OCI-LY7 (cell line): ENCODE measurements around the gene PODN. TPM values are rescaled to one million over a fixed set of nuclear protein-coding genes. Genes with fewer than 3 reads are reported as not detected.

Experiments
- BruUV-seq: library from RNA; stranded (reverse); fragments of 400-500 nt; replicated peaks from 2 replicates; lab custom pipeline; 2021; lab: Mats Ljungman, UMichigan
- CTCF ChIA-PET: fragments of 300-600 bp; sonication (Branson Sonifier 250); formaldehyde crosslinking; loops from one replicate; lab custom pipeline; 2022; ENCODE audit warnings: antibody characterized with exemption; ENCODE audit not compliant: unreplicated experiment; lab: Charles Lee
- POLR2A ChIA-PET: fragments of 300-600 bp; sonication (Branson Sonifier 250); formaldehyde crosslinking; loops from one replicate; lab custom pipeline; 2022; ENCODE audit warnings: antibody characterized with exemption; lab: Charles Lee
- DNase-seq: peaks from one replicate; pipeline ENCODE4 v3.0.0-alpha.2; 2015; ENCODE audit warnings: low spot score
- H2AFZ ChIP-seq: fragments of 200-600 bp; sonication (generic), shearing (Covaris generic); 2 replicates; pipeline ENCODE4 v1.6.1; 2014; ENCODE audit warnings: mild to moderate bottlenecking, antibody characterized with exemption, low read length, moderate library complexity
- H3K27ac ChIP-seq: fragments of 200-600 bp; sonication (generic); 2 replicates; pipeline ENCODE4 v1.5.1; 2014; ENCODE audit warnings: mixed run types, low read depth, mild to moderate bottlenecking, moderate library complexity, low read length, inconsistent platforms; ENCODE audit not compliant: poor library complexity, severe bottlenecking
- H3K36me3 ChIP-seq: fragments of 200-600 bp; sonication (generic); 2 replicates; pipeline ENCODE4 v1.6.1; 2014; ENCODE audit warnings: mild to moderate bottlenecking, antibody characterized with exemption, low read length, moderate library complexity, mixed read lengths; ENCODE audit not compliant: insufficient read depth
- H3K4me1 ChIP-seq: fragments of 200-600 bp; sonication (generic); 2 replicates; pipeline ENCODE4 v1.5.1; 2014; ENCODE audit warnings: mild to moderate bottlenecking, low read length; ENCODE audit not compliant: insufficient read depth, poor library complexity, severe bottlenecking
- H3K4me2 ChIP-seq: fragments of 200-600 bp; sonication (generic); 2 replicates; pipeline ENCODE4 v1.6.1; 2014; ENCODE audit warnings: mild to moderate bottlenecking, low read length
- H3K4me3 ChIP-seq: fragments of 200-600 bp; sonication (generic); 2 replicates; pipeline ENCODE4 v1.5.1; 2014; ENCODE audit warnings: mild to moderate bottlenecking, low read depth, low read length; ENCODE audit not compliant: poor library complexity, severe bottlenecking
- H3K79me2 ChIP-seq: fragments of 200-600 bp; sonication (generic); 2 replicates; pipeline ENCODE4 v1.6.1; 2016; ENCODE audit warnings: low read depth, mild to moderate bottlenecking, low read length, moderate library complexity, mixed read lengths; ENCODE audit not compliant: insufficient read depth
- H3K9me2 ChIP-seq: fragments of 200-600 bp; sonication (generic); 2 replicates; pipeline ENCODE4 v1.6.1; 2016; ENCODE audit warnings: mild to moderate bottlenecking, low read length, mixed read lengths; ENCODE audit not compliant: insufficient read depth
- H3K9me3 ChIP-seq: fragments of 200-600 bp; sonication (generic); 2 replicates; pipeline ENCODE4 v1.6.1; 2014; ENCODE audit warnings: mild to moderate bottlenecking, mixed run types, low read length, mixed read lengths
- H4K20me1 ChIP-seq: fragments of 200-600 bp; sonication (generic); 2 replicates; pipeline ENCODE4 v1.6.1; 2014; ENCODE audit warnings: mild to moderate bottlenecking, antibody characterized with exemption, low read length, moderate library complexity, mixed read lengths; ENCODE audit not compliant: insufficient read depth
- EZH2phosphoT487 ChIP-seq: fragments of 200-600 bp; sonication (generic); IDR thresholded peaks from 2 replicates; pipeline ENCODE4 v1.6.1; 2018; ENCODE audit warnings: low read depth, borderline replicate concordance, mild to moderate bottlenecking, mixed run types, antibody characterized with exemption, low read length, moderate library complexity, mixed read lengths
- intact Hi-C: fragments of 100-400 bp; cut with micrococcal nuclease; formaldehyde crosslinking; loops from one replicate; pipeline ENCODE4 v1.10.0; 2022; ENCODE audit not compliant: unreplicated experiment
- total RNA-seq, 2 experiments: library from RNA; depleted of rRNA in 1 of 2; stranded (reverse); fragments of >200 nt in 1 of 2; shearing (Covaris generic) in 1 of 2; gene quantifications; 2 replicates each; pipeline ENCODE4 v1.2.3, GENCODE V29; 2014 to 2022
- TF ChIP-seq, protein P1 (sequence below): fragments of 200-600 bp; sonication (generic); conservative IDR thresholded peaks from 2 replicates; pipeline ENCODE4 v1.5.1; 2014; ENCODE audit warnings: mild to moderate bottlenecking, antibody characterized with exemption, low read length, moderate library complexity, mixed read lengths

Gene PODN
- total RNA-seq, 2 experiments from 2014 or later = not detected

DNA sequence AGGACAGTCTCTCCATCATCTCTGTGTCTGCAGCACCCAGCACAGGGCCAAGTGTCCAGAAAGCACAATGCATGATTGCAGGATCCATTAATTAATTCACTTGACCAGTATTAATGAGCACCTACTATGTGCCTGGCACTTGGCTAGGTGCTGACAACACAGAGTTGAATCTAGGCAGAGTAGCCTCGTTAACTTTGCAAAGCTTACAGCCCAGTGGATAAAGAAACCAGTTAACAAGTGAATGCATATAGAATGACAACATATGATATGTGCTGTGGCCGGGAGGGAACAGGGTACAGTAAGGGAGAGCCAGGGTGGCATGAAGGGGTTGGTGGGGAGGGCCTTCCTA is 69.6 kb downstream of the PODN start:
- Histone ChIP-seq H4K20me1 (no peaks in the 10 kb centered on the region), H3K4me1 (no peaks in the 10 kb centered on the region), H3K9me2 (no peaks in the 10 kb centered on the region), H3K36me3 (no peaks in the 10 kb centered on the region), H2AFZ (no peak overlapping the region), H3K4me2 (no peak overlapping the region), H3K79me2 (no peaks in the 10 kb centered on the region), H3K4me3 (no peak overlapping the region), H3K27ac (no peak overlapping the region), H3K9me3 (no peaks in the 10 kb centered on the region)
- no TSS peak for BruUV-seq
- no peak for TF ChIP-seq EZH2phosphoT487
- TF ChIP-seq, protein P1, sequence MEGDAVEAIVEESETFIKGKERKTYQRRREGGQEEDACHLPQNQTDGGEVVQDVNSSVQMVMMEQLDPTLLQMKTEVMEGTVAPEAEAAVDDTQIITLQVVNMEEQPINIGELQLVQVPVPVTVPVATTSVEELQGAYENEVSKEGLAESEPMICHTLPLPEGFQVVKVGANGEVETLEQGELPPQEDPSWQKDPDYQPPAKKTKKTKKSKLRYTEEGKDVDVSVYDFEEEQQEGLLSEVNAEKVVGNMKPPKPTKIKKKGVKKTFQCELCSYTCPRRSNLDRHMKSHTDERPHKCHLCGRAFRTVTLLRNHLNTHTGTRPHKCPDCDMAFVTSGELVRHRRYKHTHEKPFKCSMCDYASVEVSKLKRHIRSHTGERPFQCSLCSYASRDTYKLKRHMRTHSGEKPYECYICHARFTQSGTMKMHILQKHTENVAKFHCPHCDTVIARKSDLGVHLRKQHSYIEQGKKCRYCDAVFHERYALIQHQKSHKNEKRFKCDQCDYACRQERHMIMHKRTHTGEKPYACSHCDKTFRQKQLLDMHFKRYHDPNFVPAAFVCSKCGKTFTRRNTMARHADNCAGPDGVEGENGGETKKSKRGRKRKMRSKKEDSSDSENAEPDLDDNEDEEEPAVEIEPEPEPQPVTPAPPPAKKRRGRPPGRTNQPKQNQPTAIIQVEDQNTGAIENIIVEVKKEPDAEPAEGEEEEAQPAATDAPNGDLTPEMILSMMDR = no peak
- DNase-seq = no peak
- ChIA-PET POLR2A (no interaction called here), CTCF (interaction anchor here (0.6 kb wide), 1 partner anchor 549 kb away, joined by 3 read pairs; no protein-coding TSS in a partner anchor)
- intact Hi-C loops = no loop called here

DNA sequence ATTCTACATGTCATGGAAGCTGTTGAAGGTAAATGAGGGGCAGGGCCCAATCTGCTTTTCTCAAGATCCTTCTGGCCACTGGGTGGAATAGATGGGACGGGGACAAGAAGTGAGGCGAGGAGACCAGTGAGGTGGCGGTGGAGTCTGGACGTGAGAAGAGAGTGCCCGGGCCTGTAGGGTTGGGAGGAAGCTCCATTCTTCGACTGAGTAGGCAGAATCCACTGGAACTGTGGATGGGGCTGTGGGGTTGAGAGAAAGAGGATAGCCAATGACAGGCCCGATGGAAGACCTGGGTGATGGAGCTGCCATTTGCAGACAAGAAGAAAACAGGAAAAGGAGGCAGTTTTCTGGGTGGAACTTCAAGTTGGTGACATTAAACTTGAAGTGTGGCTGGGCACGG is 70.2 kb downstream of the PODN start:
- CTCF ChIA-PET = interaction anchor here (0.6 kb wide), 1 partner anchor 549 kb away, joined by 3 read pairs; no protein-coding TSS in a partner anchor
- DNase-seq = no peak

DNA sequence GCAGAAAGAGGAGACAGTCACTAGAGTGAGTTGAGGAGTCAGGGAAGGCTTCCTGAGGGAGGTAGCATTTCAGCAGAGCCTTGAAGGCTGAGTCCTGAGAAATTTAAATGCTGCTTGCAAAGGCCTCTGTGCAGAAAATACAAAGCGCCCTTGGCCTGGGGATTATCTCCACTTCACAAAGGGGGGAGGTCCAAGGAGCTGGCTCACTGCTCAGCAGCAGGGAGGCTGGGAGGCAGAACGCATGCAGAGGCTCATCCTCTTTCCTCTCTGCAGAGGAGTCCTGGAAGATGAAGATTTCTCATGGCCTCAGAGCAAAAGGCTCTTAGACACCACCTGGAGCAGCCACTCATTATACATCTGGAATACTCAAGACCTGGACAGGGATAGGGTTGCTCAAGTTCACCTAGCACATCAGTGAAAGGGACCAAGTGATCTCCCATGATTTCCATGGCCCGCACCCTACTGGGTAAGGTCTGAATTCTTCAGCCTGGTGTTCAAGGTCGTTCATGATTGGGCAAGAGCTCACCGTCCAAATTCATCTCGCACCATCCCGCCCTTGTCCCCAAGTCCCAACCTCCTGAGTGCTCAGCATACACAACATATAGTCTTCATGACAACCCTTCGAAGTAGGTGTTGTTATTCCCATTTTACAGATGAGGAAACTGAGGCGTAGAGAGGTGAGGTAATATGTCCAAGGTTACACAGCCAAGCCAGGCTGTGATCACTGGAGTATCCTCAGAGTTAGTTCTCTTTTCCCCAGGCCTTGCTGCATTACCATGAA is 71.4 kb downstream of the PODN start:
- H3K4me1 ChIP-seq = no peaks in the 10 kb centered on the region
- CTCF ChIA-PET = no interaction called here
- no TSS peak for BruUV-seq
- POLR2A ChIA-PET = no interaction called here
- H3K27ac ChIP-seq = no peak overlapping the region
- no peaks in the 10 kb centered on the region for H3K36me3 ChIP-seq
- TF ChIP-seq, protein P1 = no peak
- TF ChIP-seq EZH2phosphoT487 = no peak
- no peak for DNase-seq
- intact Hi-C loops = no loop called here
- H3K4me3 ChIP-seq = no peak overlapping the region
- peaks cover 12% of the 10 kb centered on the region; the same call in 1 of the 2 replicates for H3K9me3 ChIP-seq
- H4K20me1 ChIP-seq = no peaks in the 10 kb centered on the region
- H3K4me2 ChIP-seq = no peak overlapping the region
- H3K79me2 ChIP-seq = no peaks in the 10 kb centered on the region
- no peak overlapping the region for H2AFZ ChIP-seq
- no peaks in the 10 kb centered on the region for H3K9me2 ChIP-seq

More for the DNA sequence above, 70.2 kb downstream of the PODN start:
- intact Hi-C loops = no loop called here
- BruUV-seq = no TSS peak
- no peak for TF ChIP-seq EZH2phosphoT487
- Histone ChIP-seq H3K9me2 (no peaks in the 10 kb centered on the region), H4K20me1 (no peaks in the 10 kb centered on the region), H3K79me2 (no peaks in the 10 kb centered on the region), H3K36me3 (no peaks in the 10 kb centered on the region), H3K27ac (no peak overlapping the region), H3K9me3 (peaks cover 2% of the 10 kb centered on the region; the same call in 1 of the 2 replicates), H2AFZ (no peak overlapping the region), H3K4me3 (no peak overlapping the region), H3K4me1 (no peaks in the 10 kb centered on the region), H3K4me2 (no peak overlapping the region)
- POLR2A ChIA-PET = no interaction called here
